Neural crest cell (in vitro differentiated cells): Measurements from ENCODE around the gene CHSY3. TPM values are rescaled to one million over a fixed set of nuclear protein-coding genes. Genes with fewer than 3 reads are reported as not detected.

Source experiments
- DNase-seq: peaks from one replicate; pipeline ENCODE4 v3.0.0; 2021; ENCODE audit warnings: low read depth, mixed read lengths, low spot score
- H3K27ac Mint-ChIP-seq: one replicate; pipeline ENCODE4 v1.8.0; 2021; ENCODE audit warnings: mild to moderate bottlenecking, mixed read lengths; ENCODE audit not compliant: unreplicated experiment
- H3K27me3 Mint-ChIP-seq: 2 replicates; pipeline ENCODE4 v1.8.0; 2021; ENCODE audit warnings: low read depth, mild to moderate bottlenecking, mixed read lengths
- H3K36me3 Mint-ChIP-seq: 2 replicates; pipeline ENCODE4 v1.8.0; 2021; ENCODE audit warnings: low read depth, mild to moderate bottlenecking, mixed read lengths
- H3K4me1 Mint-ChIP-seq: 2 replicates; pipeline ENCODE4 v1.8.0; 2021; ENCODE audit warnings: mixed read lengths
- H3K4me3 Mint-ChIP-seq: one replicate; pipeline ENCODE4 v1.8.0; 2021; ENCODE audit warnings: mild to moderate bottlenecking, mixed read lengths
- H3K9me3 Mint-ChIP-seq: 2 replicates; pipeline ENCODE4 v1.8.0; 2021; ENCODE audit warnings: mixed read lengths
- CTCF ChIP-seq: fragments of 200-600 bp; sonication (generic); conservative IDR thresholded peaks from 2 replicates; pipeline ENCODE4 v1.5.0; 2021; ENCODE audit warnings: antibody characterized with exemption, mild to moderate bottlenecking
- total RNA-seq: library from RNA; stranded (reverse); gene quantifications from 2 replicates; pipeline ENCODE4 v1.2.1, GENCODE V29; 2021

CHSY3 gene
- total RNA-seq, 1 donor from 2014 or later: 0.91 TPM

- Mint-ChIP-seq H3K9me3 (peaks cover 2% of the 10 kb centered on the region), H3K27me3 (no peaks in the 10 kb centered on the region), H3K36me3 (no peaks in the 10 kb centered on the region), H3K27ac (no peak overlapping the region), H3K4me3 (no peak overlapping the region), H3K4me1 (no peaks in the 10 kb centered on the region)
- no peak for DNase-seq
- no peak for TF ChIP-seq CTCF
Measured at GRCh38 chr5:129921204-129921603, 16.9 kb downstream of the CHSY3 start.

GRCh38 chr5:129930221-129930620, 26.0 kb downstream of the CHSY3 start:
- Mint-ChIP-seq H3K27me3 (no peaks in the 10 kb centered on the region), H3K9me3 (no peaks in the 10 kb centered on the region)
- no peak for DNase-seq

GRCh38 chr5:129935626-129936025, 31.4 kb downstream of the CHSY3 start:
- TF ChIP-seq CTCF: no peak
- H3K4me3 Mint-ChIP-seq: no peak overlapping the region
- DNase-seq: no peak
- no peaks in the 10 kb centered on the region for H3K4me1 Mint-ChIP-seq
- H3K27me3 Mint-ChIP-seq: no peaks in the 10 kb centered on the region
- H3K27ac Mint-ChIP-seq: no peak overlapping the region
- no peaks in the 10 kb centered on the region for H3K36me3 Mint-ChIP-seq
- peaks cover 8% of the 10 kb centered on the region for H3K9me3 Mint-ChIP-seq

More at GRCh38 chr5:129930221-129930620, 26.0 kb downstream of the CHSY3 start:
- Mint-ChIP-seq H3K36me3 (no peaks in the 10 kb centered on the region), H3K27ac (no peak overlapping the region), H3K4me1 (no peaks in the 10 kb centered on the region), H3K4me3 (no peak overlapping the region)
- no peak for TF ChIP-seq CTCF

- no peak for DNase-seq
- Mint-ChIP-seq H3K27me3 (no peaks in the 10 kb centered on the region), H3K9me3 (peaks cover 8% of the 10 kb centered on the region), H3K36me3 (no peaks in the 10 kb centered on the region), H3K4me1 (no peaks in the 10 kb centered on the region), H3K4me3 (no peak overlapping the region), H3K27ac (no peak overlapping the region)
- TF ChIP-seq CTCF: no peak
Measured at GRCh38 chr5:129938077-129938476, 33.8 kb downstream of the CHSY3 start.

GRCh38 chr5:129943936-129944335, 39.7 kb downstream of the CHSY3 start:
- no peak overlapping the region for H3K4me3 Mint-ChIP-seq
- TF ChIP-seq CTCF: no peak
- DNase-seq: no peak
- H3K36me3 Mint-ChIP-seq: no peaks in the 10 kb centered on the region
- no peaks in the 10 kb centered on the region for H3K4me1 Mint-ChIP-seq
- H3K27ac Mint-ChIP-seq: no peak overlapping the region
- no peaks in the 10 kb centered on the region for H3K9me3 Mint-ChIP-seq
- no peaks in the 10 kb centered on the region for H3K27me3 Mint-ChIP-seq

- no peaks in the 10 kb centered on the region for H3K9me3 Mint-ChIP-seq
- no peaks in the 10 kb centered on the region for H3K27me3 Mint-ChIP-seq
- H3K4me3 Mint-ChIP-seq: no peak overlapping the region
- no peaks in the 10 kb centered on the region for H3K36me3 Mint-ChIP-seq
- no peaks in the 10 kb centered on the region for H3K4me1 Mint-ChIP-seq
- DNase-seq: no peak
- TF ChIP-seq CTCF: no peak
- H3K27ac Mint-ChIP-seq: no peak overlapping the region
Measured at GRCh38 chr5:129945028-129945427, 40.8 kb downstream of the CHSY3 start.
